GM18507 (cell line): ENCODE data around the gene MT1M.
"Not testable (repeated sequence)": the region's sequence is repeated elsewhere in the genome, so short reads cannot be mapped to it uniquely, and the experiment has no call there.

Source experiments
- DNase-seq: peaks from one replicate; pipeline ENCODE4 v3.0.0; 2011; ENCODE audit warnings: low read depth; ENCODE audit not compliant: insufficient read length; ENCODE audit errors: extremely low spot score
- FAIRE-seq: peaks from 2 replicates; lab custom pipeline; 2011; peaks lifted over from hg19 to GRCh38; lab: Jason Lieb, UNC

Gene MT1M

DNA sequence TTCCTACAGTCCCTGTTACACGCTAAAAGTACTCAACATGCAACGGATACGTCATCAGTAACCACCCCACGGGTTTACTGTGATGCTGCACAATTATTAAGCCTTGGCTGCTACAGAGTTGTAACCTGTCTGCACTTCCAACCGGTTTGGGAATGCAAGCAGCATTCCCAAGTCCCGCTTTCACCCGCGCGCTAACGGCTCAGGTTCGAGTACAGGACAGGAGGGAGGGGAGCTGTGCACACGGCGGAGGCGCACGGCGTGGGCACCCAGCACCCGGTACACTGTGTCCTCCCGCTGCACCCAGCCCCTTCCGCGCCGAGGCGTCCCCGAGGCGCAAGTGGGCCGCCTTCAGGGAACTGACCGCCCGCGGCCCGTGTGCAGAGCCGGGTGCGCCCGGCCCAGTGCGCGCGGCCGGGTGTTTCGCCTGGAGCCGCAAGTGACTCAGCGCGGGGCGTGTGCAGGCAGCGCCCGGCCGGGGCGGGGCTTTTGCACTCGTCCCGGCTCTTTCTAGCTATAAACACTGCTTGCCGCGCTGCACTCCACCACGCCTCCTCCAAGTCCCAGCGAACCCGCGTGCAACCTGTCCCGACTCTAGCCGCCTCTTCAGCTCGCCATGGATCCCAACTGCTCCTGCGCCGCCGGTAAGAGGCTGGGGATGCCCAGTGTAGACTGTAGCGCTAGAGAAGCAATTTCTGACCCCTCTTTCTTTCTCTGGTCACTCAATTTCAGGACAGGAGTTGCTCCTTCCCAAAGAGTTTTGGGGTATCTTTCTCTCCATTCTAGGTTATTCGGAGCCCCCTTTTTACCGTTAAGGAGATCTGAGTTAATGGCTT, 24.2 kb upstream of the MT1M start, which contains the start of gene MT2A:
TSS of gene MT2A (plus strand) at position 542 of the 833 bp plus-strand sequence. CDS start at position 614, 72 bp downstream.
- peak; percentile 86 for DNase-seq
- peak; percentile 61 for FAIRE-seq

DNA sequence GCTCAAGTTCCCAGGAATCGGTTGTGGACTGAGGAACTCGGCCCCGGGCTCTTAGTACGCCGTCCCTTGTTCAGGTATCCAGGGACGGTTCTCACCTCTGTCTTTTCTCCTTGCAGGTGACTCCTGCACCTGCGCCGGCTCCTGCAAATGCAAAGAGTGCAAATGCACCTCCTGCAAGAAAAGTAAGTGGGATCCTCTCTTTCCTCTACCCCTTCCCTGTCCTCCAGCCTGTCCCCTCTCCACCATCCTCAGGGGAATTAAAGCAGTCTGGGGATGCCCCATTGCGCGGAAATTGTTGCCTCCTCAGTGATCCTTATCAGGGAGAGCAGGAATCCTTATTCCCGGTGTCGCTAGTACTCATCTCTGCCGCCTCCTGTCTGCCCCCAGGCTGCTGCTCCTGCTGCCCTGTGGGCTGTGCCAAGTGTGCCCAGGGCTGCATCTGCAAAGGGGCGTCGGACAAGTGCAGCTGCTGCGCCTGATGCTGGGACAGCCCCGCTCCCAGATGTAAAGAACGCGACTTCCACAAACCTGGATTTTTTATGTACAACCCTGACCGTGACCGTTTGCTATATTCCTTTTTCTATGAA, 23.5 kb upstream of the MT1M start:
- no peak for FAIRE-seq

DNA sequence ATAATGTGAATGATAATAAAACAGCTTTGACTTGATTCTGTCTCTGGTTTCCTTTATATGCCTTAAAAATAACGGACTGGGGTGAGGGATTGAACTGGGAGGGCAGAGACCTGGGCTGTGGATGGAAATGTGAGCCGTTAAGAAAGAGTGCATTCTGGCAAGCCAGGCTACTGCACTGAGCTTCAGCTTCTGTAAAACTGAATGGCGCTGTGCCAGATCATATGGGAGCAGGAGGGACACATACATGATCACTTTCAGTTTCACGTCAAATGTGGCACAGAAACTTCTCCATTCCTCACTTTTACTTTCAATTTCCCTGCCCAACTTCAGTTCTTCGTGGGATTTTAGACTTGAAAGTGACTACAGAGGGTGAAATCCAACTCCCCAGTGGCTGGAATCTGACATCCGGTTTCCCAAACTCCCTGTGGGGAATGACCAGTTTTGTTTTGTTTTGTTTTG, 23.0 kb upstream of the MT1M start:
- peak; percentile 81 for FAIRE-seq

More for the DNA sequence above, 23.5 kb upstream of the MT1M start:
- no peak for DNase-seq

DNA sequence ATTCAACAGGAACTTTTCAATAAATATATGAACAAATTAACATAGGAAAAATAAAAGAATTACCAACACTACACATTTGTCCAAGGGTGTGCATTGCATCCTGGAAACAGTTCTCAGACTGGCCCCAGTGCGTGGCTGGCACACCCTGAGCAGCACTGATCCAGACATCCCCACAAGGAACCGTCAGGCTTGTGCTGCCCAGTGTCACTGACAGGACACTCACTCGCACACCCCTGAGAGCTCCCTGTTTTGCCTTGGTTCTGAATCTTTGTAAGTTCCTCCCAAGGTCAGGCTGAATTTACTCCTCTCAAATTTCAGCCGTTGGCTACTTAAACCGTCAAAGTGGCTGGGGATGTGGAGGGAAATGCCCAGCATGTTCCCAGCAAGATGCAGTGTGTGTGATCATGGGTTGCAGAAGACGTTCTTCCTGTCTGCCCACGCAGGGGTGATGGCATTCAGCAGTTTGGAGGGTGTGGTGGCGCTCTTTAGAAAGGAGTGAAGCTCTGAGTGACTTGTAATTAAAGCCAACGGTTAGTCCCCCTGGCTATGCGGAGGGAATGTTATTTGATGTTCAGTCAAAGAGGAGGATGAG, 22.3 kb upstream of the MT1M start:
- DNase-seq = no peak
- FAIRE-seq = peak; percentile 42

More for the DNA sequence above, 23.0 kb upstream of the MT1M start:
- peak; percentile 62 for DNase-seq

GRCh38 chr16:56610609-56611111, 21.8 kb upstream of the MT1M start:
- FAIRE-seq (no peak), DNase-seq (no peak)

DNA sequence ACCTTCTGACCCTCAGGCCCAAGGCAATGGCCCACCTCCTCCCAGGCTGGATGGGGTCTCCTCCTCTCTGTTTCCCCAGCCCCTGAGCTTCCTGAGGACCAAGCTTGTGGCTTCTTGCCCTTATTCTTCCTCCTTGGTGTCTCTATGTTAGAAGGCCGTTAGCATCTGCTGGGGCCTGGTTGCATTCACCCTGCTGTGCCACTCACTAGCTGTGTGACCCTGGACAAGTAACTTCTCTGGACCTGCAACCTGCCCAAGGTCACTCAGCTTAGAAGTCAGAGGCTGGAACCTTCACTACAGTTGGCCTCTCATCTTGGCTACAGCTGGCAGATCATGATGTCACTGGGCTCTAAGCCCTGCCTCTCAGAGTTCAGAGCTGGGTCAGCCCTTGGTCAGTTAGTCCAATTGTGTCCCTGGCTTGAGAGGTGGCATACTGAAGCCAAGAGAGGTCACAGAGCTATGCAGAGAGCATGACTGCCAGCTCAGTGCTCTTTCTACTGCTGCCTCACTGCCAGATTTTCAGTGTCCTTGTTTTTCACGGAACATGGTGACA, 21.1 kb upstream of the MT1M start:
- DNase-seq (no peak), FAIRE-seq (no peak)

GRCh38 chr16:56613706-56614105, 18.8 kb upstream of the MT1M start:
- DNase-seq = no peak
- no peak for FAIRE-seq

- FAIRE-seq (no peak), DNase-seq (no peak)
Measured at GRCh38 chr16:56614549-56614991, 17.9 kb upstream of the MT1M start.

- FAIRE-seq (no peak), DNase-seq (no peak)
Measured at GRCh38 chr16:56615353-56615752, 17.1 kb upstream of the MT1M start.

DNA sequence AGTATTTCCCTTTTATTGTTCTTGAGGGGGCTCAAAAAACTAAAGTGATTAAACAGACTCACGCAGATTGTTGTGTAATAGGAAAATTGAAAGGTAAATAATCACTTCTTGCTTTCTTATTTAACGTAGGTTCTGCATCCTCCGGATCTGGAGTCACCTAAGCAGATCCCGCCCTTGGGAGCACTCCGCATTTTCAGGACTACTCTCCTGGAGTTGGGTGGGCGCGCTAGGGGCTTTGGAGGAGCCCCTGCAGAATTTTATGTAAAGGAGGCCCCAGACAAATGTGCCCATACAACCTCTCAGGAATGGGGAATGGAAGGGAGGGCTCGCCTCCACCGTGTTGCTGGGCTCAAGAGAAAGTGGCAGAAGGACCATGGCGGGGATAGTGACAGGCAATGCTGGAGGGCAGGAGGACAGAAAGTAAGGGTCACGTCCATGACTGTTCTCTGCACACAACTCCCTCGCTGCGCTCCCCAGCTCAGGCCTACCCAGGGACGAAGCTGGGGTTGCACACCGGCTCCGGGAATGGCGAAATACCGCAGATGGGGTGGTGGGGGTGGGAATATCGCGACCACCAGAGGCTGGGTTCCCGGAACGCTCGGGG, 15.7 kb upstream of the MT1M start:
- no peak for FAIRE-seq
- no peak for DNase-seq

DNA sequence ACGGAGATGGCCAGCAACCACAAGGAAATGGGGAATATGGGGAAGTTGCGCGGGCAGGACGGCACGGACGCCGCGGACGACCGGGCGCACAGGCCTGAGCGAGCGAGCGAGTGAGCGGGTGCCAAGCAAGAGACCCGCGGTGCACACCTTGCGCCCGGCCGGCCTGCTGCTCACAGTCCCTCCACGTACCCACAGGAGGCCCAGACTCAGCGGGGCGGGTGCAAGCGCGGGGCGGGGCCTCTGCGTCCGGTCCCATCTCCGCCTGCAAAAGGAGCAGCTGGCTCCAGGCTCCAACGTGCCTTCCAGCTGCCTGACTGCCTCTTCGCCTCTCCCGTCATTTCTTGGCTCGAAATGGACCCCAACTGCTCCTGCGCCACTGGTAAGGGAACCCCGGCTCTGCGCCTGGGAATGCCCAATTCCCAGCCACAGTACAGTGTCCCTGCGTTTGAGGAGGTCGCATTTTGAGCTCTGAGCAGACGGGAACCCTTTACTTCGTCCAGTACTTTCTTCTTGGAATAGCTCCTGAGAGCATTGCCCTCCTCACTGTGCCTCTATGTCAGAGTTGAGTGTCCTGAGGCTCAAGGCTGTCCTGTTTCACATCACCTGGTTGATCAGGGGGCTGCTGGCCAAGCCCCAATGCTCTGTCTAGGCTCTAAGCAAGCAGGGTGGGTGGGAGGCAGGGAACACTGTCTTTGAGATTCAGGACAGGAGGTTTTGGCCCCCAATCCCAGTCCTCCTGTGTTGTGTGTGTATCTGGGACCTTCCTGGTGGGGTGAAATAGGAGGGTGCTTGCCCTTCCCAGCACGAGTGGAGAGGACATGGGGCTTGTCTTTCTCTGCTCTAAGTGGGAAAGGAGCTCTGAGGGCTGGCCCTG, 15.0 kb upstream of the MT1M start:
- FAIRE-seq (no peak), DNase-seq (no peak)

DNA sequence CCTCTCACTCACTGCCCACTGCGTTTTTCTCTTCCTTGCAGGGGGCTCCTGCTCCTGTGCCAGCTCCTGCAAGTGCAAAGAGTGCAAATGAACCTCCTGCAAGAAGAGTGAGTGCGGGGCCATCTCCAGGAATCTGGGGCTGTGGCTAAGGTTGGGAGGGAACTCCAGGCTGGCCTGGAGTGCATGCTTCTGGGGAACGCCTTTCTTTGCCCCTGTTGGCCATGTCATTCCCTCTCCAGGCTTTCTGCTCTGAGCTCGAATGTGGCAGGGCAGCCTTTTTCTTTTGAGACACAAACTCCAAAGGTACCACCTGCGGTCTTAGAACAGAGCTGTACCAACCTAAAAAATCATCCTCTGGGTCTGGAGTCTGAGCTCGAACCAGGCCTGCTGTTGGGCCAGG, 14.3 kb upstream of the MT1M start:
- no peak for FAIRE-seq

GRCh38 chr16:56620339-56620897, 12.0 kb upstream of the MT1M start:
- FAIRE-seq (no peak), DNase-seq (no peak)

More for the DNA sequence above, 14.3 kb upstream of the MT1M start:
- no peak for DNase-seq

DNA sequence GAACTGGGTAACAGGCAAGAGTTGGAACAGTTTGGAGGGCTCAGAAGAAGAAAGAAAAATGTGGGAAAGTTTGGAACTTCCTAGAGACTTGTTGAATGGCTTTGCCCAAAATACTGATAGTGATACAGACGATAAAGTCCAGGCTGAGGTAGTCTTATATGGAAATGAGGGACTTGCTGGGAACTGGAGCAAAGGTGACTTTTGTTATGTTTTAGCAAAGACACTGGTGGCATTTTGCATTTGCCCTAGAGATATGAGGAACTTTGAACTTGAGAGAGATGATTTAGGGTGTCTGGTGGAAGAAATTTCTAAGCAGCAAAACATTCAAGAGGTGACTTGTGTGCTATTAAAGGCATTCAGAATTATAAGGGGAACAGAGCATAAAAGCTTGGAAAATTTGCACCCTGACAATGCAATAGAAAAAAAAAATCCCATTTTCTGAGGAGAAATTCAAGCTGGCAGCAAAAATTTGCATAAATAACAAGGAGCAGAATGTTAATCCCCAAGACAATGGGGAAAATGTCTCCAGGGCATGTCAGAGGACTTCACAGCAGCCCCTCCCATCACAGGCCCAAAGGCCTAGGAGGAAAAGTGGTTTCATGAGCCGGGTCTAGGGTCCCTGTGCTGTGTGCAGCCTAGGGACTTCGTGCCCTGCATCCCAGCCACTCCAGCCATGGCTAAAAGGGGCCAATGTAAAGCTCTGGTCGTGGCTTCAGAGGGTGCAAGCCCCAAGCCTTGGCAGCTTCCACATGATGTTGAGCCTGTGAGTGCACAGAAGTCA, 10.6 kb upstream of the MT1M start:
- FAIRE-seq, DNase-seq: not testable (repeated sequence)

DNA sequence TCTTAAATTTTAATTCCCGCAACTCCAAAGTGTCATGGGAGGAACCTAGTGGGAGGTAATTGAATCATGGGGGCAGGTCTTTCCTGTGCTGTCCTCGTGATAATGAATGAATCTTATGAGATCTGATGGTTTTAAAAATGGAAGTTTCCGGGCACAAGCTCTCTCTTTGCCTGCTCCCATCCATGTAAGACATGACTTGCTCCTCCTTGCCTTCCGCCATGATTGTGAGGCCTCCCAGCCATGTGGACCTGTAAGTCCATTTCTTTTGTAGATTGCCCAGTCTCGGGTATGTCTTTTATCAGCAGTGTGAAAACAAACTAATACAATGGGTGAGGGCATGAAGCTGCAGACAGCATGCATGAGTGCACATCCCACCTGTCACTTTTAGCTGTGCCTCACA, 9.3 kb upstream of the MT1M start:
- FAIRE-seq, DNase-seq: not testable (repeated sequence)

DNA sequence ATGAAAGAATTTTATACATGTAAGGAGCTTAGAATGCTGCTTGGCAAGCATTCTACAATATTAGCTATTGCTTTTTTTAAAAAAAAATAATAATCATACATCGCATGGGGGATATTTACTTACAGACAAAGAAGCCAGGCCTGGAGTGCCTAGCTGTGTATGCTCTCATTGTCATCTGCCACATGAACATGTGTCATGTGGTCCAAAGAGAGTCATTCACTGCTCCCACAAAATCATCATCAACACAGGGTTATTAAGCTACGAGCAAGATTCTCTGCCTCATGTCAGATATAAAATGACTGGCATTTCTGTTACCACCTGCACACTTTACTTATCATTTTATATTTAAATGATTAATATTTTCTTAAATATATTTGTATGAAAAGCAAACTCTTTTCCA, 8.8 kb upstream of the MT1M start:
- FAIRE-seq (no peak), DNase-seq (no peak)

DNA sequence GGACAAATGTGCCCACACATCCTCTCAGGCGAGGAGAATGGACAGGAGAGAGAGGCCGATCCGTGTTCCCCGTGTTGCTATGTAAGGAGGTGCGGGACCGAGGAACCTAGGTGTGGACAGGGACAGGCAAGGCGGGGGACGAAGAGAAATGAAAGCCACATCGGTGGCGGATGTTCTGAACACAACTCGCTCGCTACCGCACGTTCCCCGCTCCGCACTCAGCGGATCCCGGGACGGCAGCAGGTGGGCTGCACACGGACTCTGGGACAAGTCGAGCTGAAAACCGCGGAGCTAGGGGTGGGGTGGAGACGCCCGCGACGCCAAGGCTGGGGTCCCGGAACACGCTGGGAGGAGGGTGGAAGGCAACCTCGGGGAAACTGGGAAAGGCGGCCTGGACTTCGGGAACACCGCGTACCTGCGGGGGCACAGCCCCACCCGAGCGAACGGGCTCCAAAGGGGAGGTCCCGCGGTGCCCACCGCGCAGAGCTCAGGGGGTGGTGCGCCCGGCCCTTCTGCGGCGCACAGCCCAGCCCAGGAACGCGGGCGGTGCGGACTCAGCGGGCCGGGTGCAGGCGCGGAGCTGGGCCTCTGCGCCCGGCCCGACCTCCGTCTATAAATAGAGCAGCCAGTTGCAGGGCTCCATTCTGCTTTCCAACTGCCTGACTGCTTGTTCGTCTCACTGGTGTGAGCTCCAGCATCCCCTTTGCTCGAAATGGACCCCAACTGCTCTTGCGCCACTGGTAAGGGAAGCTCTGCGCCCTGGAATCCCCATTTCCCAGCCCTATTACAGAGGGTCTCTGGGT, 7.1 kb upstream of the MT1M start, which contains the start of gene MT1E:
TSS of gene MT1E (plus strand) at position 642 of the 803 bp plus-strand sequence. CDS start at position 713, 71 bp downstream.
- FAIRE-seq (no peak), DNase-seq (no peak)
